ENCODE measurements around the gene IRF4.

The IRF4 gene

GRCh38 chr6:391559-392440 is at the start of gene IRF4:
Gene IRF4, plus strand, starts transcription at chr6:391752. Its CDS starts 1,401 bp downstream, at chr6:393153.
- no peak for DNase-seq (ENCODE audit: low spot score)

GRCh38 chr6:341914-342831 is 49.4 kb upstream of the IRF4 start:
- no peak for DNase-seq (ENCODE audit: low spot score)

GRCh38 chr6:342832-343179 is 48.7 kb upstream of the IRF4 start:
- no peak for DNase-seq (ENCODE audit: low spot score)

GRCh38 chr6:343226-343935 is 48.2 kb upstream of the IRF4 start:
- DNase-seq (ENCODE audit: low spot score) = no peak

GRCh38 chr6:343960-344815 is 47.4 kb upstream of the IRF4 start:
- no peak for DNase-seq (ENCODE audit: low spot score)

GRCh38 chr6:344816-345340 is 46.7 kb upstream of the IRF4 start:
- DNase-seq (ENCODE audit: low spot score) = no peak

GRCh38 chr6:345747-346385 is 45.7 kb upstream of the IRF4 start:
- no peak for DNase-seq (ENCODE audit: low spot score)

- DNase-seq (ENCODE audit: low spot score) = no peak
Measured at GRCh38 chr6:346386-347030, 45.0 kb upstream of the IRF4 start.

- DNase-seq (ENCODE audit: low spot score) = no peak
Measured at GRCh38 chr6:347232-347631, 44.3 kb upstream of the IRF4 start.

GRCh38 chr6:347951-348859 is 43.3 kb upstream of the IRF4 start:
- DNase-seq (ENCODE audit: low spot score) = no peak

GRCh38 chr6:348860-349396 is 42.6 kb upstream of the IRF4 start:
- DNase-seq (ENCODE audit: low spot score) = no peak

GRCh38 chr6:349491-349921 is 42.0 kb upstream of the IRF4 start:
- DNase-seq (ENCODE audit: low spot score) = no peak

- no peak for DNase-seq (ENCODE audit: low spot score)
Measured at GRCh38 chr6:350371-350770, 41.2 kb upstream of the IRF4 start.

GRCh38 chr6:351011-351866 is 40.3 kb upstream of the IRF4 start:
- DNase-seq (ENCODE audit: low spot score) = no peak

GRCh38 chr6:351867-352289 is 39.7 kb upstream of the IRF4 start:
- no peak for DNase-seq (ENCODE audit: low spot score)

- DNase-seq (ENCODE audit: low spot score) = no peak
Measured at GRCh38 chr6:352474-352873, 39.1 kb upstream of the IRF4 start.

- no peak for DNase-seq (ENCODE audit: low spot score)
Measured at GRCh38 chr6:352896-353470, 38.6 kb upstream of the IRF4 start.
